MM.1S (cell line): ENCODE measurements around the gene PRKCA.

Source experiments
- EZH2 ChIP-seq: fragments of 300-600 bp; sonication (generic); optimal IDR thresholded peaks from 2 replicates; pipeline ENCODE3; 2017; ENCODE audit warnings: low read depth, mild to moderate bottlenecking, antibody characterized with exemption, low read length, mixed read lengths
- EZH2phosphoT487 ChIP-seq: fragments of 300-600 bp; sonication (generic); IDR thresholded peaks from 2 replicates; pipeline ENCODE4 v1.6.1; 2018; ENCODE audit warnings: antibody characterized with exemption, low read length
- TF ChIP-seq, protein P1 (sequence below): fragments of 300-600 bp; sonication (generic); IDR thresholded peaks from 2 replicates; pipeline ENCODE4 v1.5.1; 2016; ENCODE audit warnings: antibody characterized with exemption, low read length, mixed read lengths

DNA sequence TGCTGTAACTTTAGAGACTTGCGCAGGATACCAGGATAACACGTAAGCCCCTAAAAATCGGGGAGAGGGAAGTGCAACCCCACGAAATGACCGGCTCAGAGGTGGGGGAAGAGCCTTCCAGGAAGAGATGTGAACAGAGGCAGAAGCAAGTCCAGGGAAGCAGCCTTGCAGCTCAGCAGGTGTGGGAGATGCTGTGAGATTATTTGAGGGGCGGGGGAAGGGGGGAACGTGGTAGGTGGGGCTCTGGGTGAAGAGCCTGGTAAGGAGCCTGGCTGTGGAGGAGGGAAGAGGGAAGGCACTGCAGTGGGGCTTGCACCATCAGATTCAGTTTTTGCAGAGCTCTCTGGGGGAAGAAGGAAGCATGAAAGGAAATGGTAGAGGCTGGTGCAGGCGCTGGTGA, 437.1 kb downstream of the PRKCA start:
- TF ChIP-seq, protein P1, sequence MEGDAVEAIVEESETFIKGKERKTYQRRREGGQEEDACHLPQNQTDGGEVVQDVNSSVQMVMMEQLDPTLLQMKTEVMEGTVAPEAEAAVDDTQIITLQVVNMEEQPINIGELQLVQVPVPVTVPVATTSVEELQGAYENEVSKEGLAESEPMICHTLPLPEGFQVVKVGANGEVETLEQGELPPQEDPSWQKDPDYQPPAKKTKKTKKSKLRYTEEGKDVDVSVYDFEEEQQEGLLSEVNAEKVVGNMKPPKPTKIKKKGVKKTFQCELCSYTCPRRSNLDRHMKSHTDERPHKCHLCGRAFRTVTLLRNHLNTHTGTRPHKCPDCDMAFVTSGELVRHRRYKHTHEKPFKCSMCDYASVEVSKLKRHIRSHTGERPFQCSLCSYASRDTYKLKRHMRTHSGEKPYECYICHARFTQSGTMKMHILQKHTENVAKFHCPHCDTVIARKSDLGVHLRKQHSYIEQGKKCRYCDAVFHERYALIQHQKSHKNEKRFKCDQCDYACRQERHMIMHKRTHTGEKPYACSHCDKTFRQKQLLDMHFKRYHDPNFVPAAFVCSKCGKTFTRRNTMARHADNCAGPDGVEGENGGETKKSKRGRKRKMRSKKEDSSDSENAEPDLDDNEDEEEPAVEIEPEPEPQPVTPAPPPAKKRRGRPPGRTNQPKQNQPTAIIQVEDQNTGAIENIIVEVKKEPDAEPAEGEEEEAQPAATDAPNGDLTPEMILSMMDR, result no peak
- TF ChIP-seq EZH2 (no peak), EZH2phosphoT487 (no peak)
